Cerebellar cortex (tissue), 1 donor: ENCODE data around the gene DNAJC25.

Experiments
- DNase-seq: peaks from one replicate; pipeline ENCODE4 v3.0.0-alpha.2; 2015; ENCODE audit warnings: low spot score

The DNAJC25 gene

GRCh38 chr9:111627260-111627963 is 3.7 kb upstream of the DNAJC25 start:
- DNase-seq, result no peak

GRCh38 chr9:111628411-111628810 is 2.7 kb upstream of the DNAJC25 start:
- DNase-seq, result no peak

GRCh38 chr9:111630182-111630963 is 761 bp upstream of the DNAJC25 start:
- DNase-seq, result no peak

GRCh38 chr9:111630964-111631213 is 245 bp upstream of the DNAJC25 start:
- no peak for DNase-seq

- no peak for DNase-seq
These were observed 926 bp downstream of the DNAJC25 start for GRCh38 chr9:111632060-111632459.

GRCh38 chr9:111632695-111633388 is 1.7 kb downstream of the DNAJC25 start:
- no peak for DNase-seq

- no peak for DNase-seq
These were observed 2.2 kb downstream of the DNAJC25 start for GRCh38 chr9:111633389-111633736.

- no peak for DNase-seq
These were observed 3.7 kb downstream of the DNAJC25 start for GRCh38 chr9:111634860-111635259.

GRCh38 chr9:111637421-111637950 is 6.4 kb downstream of the DNAJC25 start:
- DNase-seq, result no peak

GRCh38 chr9:111644195-111644772 is 13.2 kb downstream of the DNAJC25 start:
- no peak for DNase-seq

GRCh38 chr9:111645806-111646205 is 14.7 kb downstream of the DNAJC25 start:
- DNase-seq, result no peak

- no peak for DNase-seq
These were observed 15.3 kb downstream of the DNAJC25 start for GRCh38 chr9:111646417-111646816.

- DNase-seq, result no peak
These were observed 16.9 kb downstream of the DNAJC25 start for GRCh38 chr9:111648066-111648465.

GRCh38 chr9:111649016-111649415 is 17.9 kb downstream of the DNAJC25 start:
- DNase-seq, result no peak

- DNase-seq, result no peak
These were observed 25.9 kb downstream of the DNAJC25 start for GRCh38 chr9:111657051-111657450.

GRCh38 chr9:111658943-111659342 is 27.8 kb downstream of the DNAJC25 start:
- no peak for DNase-seq

GRCh38 chr9:111659691-111660090 is 28.6 kb downstream of the DNAJC25 start:
- no peak for DNase-seq

- peak; percentile 35 for DNase-seq
These were observed 30.1 kb downstream of the DNAJC25 start, which contains the start of gene GNG10 for GRCh38 chr9:111661150-111661801. TSS of gene GNG10 (plus strand) at chr9:111661605. CDS start at chr9:111661635, 30 bp downstream.

GRCh38 chr9:111661802-111662521 is 30.8 kb downstream of the DNAJC25 start:
- DNase-seq, result no peak

- no peak for DNase-seq
These were observed 31.6 kb downstream of the DNAJC25 start for GRCh38 chr9:111662576-111663300.
